DOHH2 (cell line): ENCODE measurements around the gene RBM20.
A peak's percentile ranks its signal among the peaks of the same experiment; 100 is the strongest.

Experiments used
- H3F3A ChIP-seq: fragments of 200-600 bp; sonication (generic), shearing (Covaris generic); 2 replicates; pipeline ENCODE4 v1.6.0; 2016; ENCODE audit warnings: antibody characterized with exemption, mild to moderate bottlenecking; ENCODE audit not compliant: control insufficient read depth, insufficient read depth
- H3K27ac ChIP-seq: fragments of 200-600 bp; sonication (generic); 2 replicates; pipeline ENCODE4 v1.5.1; 2014; ENCODE audit warnings: low read depth, mild to moderate bottlenecking, low read length, moderate library complexity
- H3K27me3 ChIP-seq: fragments of 200-600 bp; sonication (generic); 2 replicates; pipeline ENCODE4 v1.6.1; 2014; ENCODE audit warnings: mild to moderate bottlenecking, low read length, mixed read lengths; ENCODE audit not compliant: control insufficient read depth
- H3K36me3 ChIP-seq: fragments of 200-600 bp; sonication (generic); 2 replicates; pipeline ENCODE4 v1.6.1; 2014; ENCODE audit warnings: mild to moderate bottlenecking, low read length, moderate library complexity, mixed read lengths; ENCODE audit not compliant: control insufficient read depth
- H3K4me1 ChIP-seq: fragments of 200-600 bp; sonication (generic); 2 replicates; pipeline ENCODE4 v1.6.1; 2014; ENCODE audit warnings: mild to moderate bottlenecking, low read length, mixed read lengths; ENCODE audit not compliant: control insufficient read depth
- H3K4me2 ChIP-seq: fragments of 200-600 bp; sonication (generic); 2 replicates; pipeline ENCODE4 v1.6.0; 2014; ENCODE audit warnings: mild to moderate bottlenecking, low read length, moderate library complexity
- H3K4me3 ChIP-seq: fragments of 200-600 bp; sonication (generic); 2 replicates; pipeline ENCODE4 v1.5.1; 2014; ENCODE audit warnings: mild to moderate bottlenecking, low read length, mixed read lengths
- H3K79me2 ChIP-seq: fragments of 200-600 bp; sonication (generic); 2 replicates; pipeline ENCODE4 v1.6.1; 2014; ENCODE audit warnings: mild to moderate bottlenecking, low read length, mixed read lengths; ENCODE audit not compliant: control insufficient read depth
- H3K9me2 ChIP-seq: fragments of 200-600 bp; sonication (generic); replicated peaks from 2 replicates; pipeline ENCODE4 v1.6.1; 2014; ENCODE audit warnings: mild to moderate bottlenecking, low read length, mixed read lengths; ENCODE audit not compliant: control insufficient read depth
- H3K9me3 ChIP-seq: fragments of 200-600 bp; sonication (generic); 2 replicates; pipeline ENCODE4 v1.6.1; 2014; ENCODE audit warnings: antibody characterized with exemption, low read length, mixed read lengths; ENCODE audit not compliant: control insufficient read depth, insufficient read depth
- H4K20me1 ChIP-seq: fragments of 200-600 bp; sonication (generic); 2 replicates; pipeline ENCODE4 v1.6.0; 2014; ENCODE audit warnings: low read depth, mild to moderate bottlenecking, antibody characterized with exemption, low read length, moderate library complexity; ENCODE audit not compliant: control insufficient read depth, insufficient read depth
- EZH2phosphoT487 ChIP-seq: fragments of 200-600 bp; sonication (generic); IDR thresholded peaks from 2 replicates; pipeline ENCODE4 v1.6.1; 2017; ENCODE audit warnings: borderline replicate concordance, mild to moderate bottlenecking, antibody characterized with exemption, low read length, moderate library complexity, mixed read lengths
- TF ChIP-seq, protein P1 (sequence below): fragments of 200-600 bp; sonication (generic); IDR thresholded peaks from one replicate; pipeline ENCODE4 v1.5.1; 2014; ENCODE audit warnings: antibody characterized with exemption, mild to moderate bottlenecking, low read depth, low read length; ENCODE audit not compliant: poor library complexity, severe bottlenecking

RBM20 gene

DNA sequence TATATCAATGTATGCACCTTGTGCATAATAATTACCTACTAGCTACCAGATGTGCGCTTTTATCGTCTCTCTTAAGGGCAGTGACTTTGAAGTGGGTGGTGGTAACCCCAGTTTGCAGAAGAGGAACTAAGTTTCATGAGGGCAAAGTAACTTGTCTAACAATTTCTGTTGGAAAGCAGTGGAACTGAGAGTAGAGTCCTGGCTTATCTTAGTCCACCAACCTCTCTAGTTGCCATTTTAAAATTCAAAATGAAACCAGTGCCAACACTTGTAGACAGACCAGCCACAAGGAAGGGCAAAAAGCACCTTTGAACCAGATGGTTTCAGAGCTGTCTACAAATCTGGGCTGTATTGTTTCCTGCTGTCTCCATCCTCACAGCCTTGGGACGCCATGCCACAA, 32.0 kb upstream of the RBM20 start:
- Histone ChIP-seq H3K36me3 (no peaks in the 10 kb centered on the region), H3K4me2 (no peak overlapping the region), H3K4me1 (peaks cover 33% of the 10 kb centered on the region), H3F3A (peaks cover 8% of the 10 kb centered on the region), H3K9me3 (no peaks in the 10 kb centered on the region), H3K27ac (no peak overlapping the region), H4K20me1 (no peaks in the 10 kb centered on the region), H3K79me2 (no peaks in the 10 kb centered on the region), H3K9me2 (no peaks in the 10 kb centered on the region), H3K27me3 (no peaks in the 10 kb centered on the region), H3K4me3 (no peak overlapping the region)
- TF ChIP-seq, protein P1, sequence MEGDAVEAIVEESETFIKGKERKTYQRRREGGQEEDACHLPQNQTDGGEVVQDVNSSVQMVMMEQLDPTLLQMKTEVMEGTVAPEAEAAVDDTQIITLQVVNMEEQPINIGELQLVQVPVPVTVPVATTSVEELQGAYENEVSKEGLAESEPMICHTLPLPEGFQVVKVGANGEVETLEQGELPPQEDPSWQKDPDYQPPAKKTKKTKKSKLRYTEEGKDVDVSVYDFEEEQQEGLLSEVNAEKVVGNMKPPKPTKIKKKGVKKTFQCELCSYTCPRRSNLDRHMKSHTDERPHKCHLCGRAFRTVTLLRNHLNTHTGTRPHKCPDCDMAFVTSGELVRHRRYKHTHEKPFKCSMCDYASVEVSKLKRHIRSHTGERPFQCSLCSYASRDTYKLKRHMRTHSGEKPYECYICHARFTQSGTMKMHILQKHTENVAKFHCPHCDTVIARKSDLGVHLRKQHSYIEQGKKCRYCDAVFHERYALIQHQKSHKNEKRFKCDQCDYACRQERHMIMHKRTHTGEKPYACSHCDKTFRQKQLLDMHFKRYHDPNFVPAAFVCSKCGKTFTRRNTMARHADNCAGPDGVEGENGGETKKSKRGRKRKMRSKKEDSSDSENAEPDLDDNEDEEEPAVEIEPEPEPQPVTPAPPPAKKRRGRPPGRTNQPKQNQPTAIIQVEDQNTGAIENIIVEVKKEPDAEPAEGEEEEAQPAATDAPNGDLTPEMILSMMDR = no peak
- TF ChIP-seq EZH2phosphoT487 = no peak

DNA sequence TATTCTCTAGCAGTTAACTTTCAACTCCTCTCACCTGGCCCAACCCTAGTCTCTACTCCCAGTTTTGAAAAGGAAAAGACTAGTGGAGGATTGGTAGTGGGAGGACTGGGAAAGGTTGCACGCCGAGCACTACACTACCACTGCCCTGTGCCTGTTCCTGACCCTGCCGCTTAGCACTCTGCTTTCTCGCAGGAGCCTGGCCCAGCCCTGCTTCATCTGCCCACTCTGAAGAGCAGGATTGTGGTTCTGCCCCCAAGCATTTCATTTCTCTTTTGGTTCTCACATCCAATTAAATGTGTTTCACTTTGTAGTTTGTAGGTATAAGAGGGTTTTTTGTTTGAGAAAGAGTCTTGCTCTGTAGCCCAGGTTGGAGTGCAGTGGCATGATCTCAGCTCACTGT, 31.5 kb upstream of the RBM20 start:
- no peak for TF ChIP-seq EZH2phosphoT487
- TF ChIP-seq, protein P1 = no peak
- Histone ChIP-seq H3K9me2 (no peaks in the 10 kb centered on the region), H3K36me3 (no peaks in the 10 kb centered on the region), H3K4me3 (no peak overlapping the region), H3K27me3 (no peaks in the 10 kb centered on the region), H3K79me2 (no peaks in the 10 kb centered on the region), H3K9me3 (no peaks in the 10 kb centered on the region), H3K4me1 (peaks cover 33% of the 10 kb centered on the region), H3K27ac (no peak overlapping the region), H3K4me2 (no peak overlapping the region), H3F3A (peaks cover 6% of the 10 kb centered on the region), H4K20me1 (no peaks in the 10 kb centered on the region)

DNA sequence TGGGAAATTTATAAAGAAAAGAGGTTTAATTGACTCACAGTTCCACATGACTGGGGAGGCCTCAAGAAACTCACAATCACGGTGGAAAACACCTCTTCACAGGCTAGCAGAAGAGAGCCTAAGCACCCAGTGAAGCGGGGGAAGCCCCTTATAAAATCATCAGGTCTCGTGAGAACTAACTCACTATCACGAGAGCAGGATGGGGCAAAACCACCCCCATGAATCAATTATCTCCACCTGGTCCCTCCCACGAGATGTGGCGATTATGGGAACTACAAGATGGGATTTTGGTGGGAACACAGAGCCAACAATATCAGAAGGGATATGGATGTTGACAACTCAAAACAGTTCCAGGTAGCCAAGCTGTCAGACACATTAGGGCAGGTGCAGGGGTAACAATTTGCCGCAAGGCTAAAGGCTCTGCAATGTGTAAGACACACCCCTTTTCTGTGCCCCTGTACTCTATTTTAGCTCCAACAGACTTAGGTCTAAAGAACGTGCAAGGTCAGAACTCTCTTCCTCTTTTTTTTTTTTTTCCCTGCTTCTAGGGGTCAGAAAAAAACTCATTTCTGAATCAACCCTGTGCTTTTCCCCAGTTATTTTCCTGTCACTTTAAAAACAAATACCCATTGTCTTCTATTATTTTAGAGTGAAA, 30.7 kb upstream of the RBM20 start:
- H3F3A ChIP-seq = peaks cover 3% of the 10 kb centered on the region
- no peaks in the 10 kb centered on the region for H3K36me3 ChIP-seq
- H3K4me2 ChIP-seq = peak overlapping the region; percentile 44
- H4K20me1 ChIP-seq = no peaks in the 10 kb centered on the region
- peak overlapping the region; percentile 23 for H3K4me3 ChIP-seq
- H3K27ac ChIP-seq = no peak overlapping the region
- H3K9me2 ChIP-seq = no peaks in the 10 kb centered on the region
- H3K27me3 ChIP-seq = no peaks in the 10 kb centered on the region
- TF ChIP-seq, protein P1 = no peak
- no peak for TF ChIP-seq EZH2phosphoT487
- H3K9me3 ChIP-seq = no peaks in the 10 kb centered on the region
- H3K79me2 ChIP-seq = no peaks in the 10 kb centered on the region
- peaks cover 33% of the 10 kb centered on the region for H3K4me1 ChIP-seq
